ENCODE measurements around the gene RPA1. TPM values are rescaled to one million over a fixed set of nuclear protein-coding genes. Genes with fewer than 3 reads are reported as not detected.

Gene RPA1
- total and polyA plus RNA-seq, 2 of the 8 experiments (the other 6 are each of a cell fraction or from before 2014, with no cell fraction given), result 79.1 to 194 TPM

DNA sequence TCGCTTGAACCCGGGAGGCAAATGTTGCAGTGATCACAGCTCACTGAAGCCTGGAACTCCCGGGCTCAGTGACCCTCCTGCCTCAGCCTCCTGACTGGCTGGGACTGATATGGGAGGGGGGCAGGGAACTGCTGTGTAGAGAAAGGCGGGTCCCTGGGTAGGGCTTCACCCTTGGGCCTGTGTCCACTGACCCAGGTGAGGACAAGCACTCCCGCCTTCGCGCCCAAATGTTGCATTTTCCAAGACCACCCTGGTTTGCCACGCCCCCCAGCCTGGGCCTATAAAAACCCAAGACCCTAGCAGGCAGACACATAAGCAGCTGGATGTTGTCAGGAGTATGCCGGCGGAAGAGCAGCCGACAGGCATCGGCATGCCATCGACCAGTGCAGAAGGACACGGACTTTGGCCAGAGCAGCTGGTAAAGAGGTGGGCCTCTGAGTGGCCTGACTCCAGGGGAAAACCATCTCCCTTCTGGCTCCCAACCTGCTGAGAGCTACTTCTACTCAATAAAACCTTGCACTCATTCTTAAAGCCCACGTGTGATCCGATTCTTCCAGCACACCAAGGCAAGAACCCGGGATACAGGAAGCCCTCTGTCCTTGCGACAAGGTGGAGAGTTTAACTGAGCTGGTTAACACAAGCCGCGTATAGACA is 19.2 kb upstream of the RPA1 start:
- Histone ChIP-seq H4K8ac (ENCODE audit: extremely low read depth, insufficient read depth, low read length) (no peak overlapping the region), H3K9me3 (ENCODE audit: insufficient read depth in 2 of 2, low read depth in 1 of 2, low read length in 1 of 2) (no peaks in the 10 kb centered on the region), H3K79me2 (ENCODE audit: control insufficient read depth in 1 of 2, insufficient read depth in 2 of 2, low read length in 2 of 2) (no peaks in the 10 kb centered on the region; a peak in 1 of 4 replicates), H4K5ac (ENCODE audit: insufficient read length, low read depth, low read length) (no peak overlapping the region), H3K56ac (replicated peaks; ENCODE audit: insufficient read length, low read depth, low read length) (no peak overlapping the region), H4K20me1 (replicated peaks in 1 of 2; ENCODE audit: control insufficient read depth in 1 of 2, insufficient read depth in 2 of 2, low read length in 2 of 2) (peaks cover 0 to 4% of the 10 kb centered on the region in 2 experiments), H4K91ac (replicated peaks; ENCODE audit: insufficient read length, low read length) (no peak overlapping the region), H2BK15ac (ENCODE audit: low read length) (no peak overlapping the region), H3K36me3 (ENCODE audit: control insufficient read depth in 2 of 4, insufficient read depth in 4 of 4, low read length in 3 of 4) (peaks cover 0 to 17% (median 3%) of the 10 kb centered on the region in 4 experiments; a peak in 3 of 8 replicates), H2AFZ (ENCODE audit: low read length) (no peak overlapping the region), H3K79me1 (ENCODE audit: low read depth, low read length) (no peaks in the 10 kb centered on the region), H3K4me2 (ENCODE audit: insufficient read depth in 1 of 2, low read depth in 2 of 2, low read length in 2 of 2) (no peak overlapping the region), H2BK120ac (replicated peaks; ENCODE audit: low read depth, low read length) (no peak overlapping the region), H3K4me3 (ENCODE audit: extremely low read depth in 1 of 4, insufficient read depth in 2 of 4, low read depth in 3 of 4, low read length in 4 of 4) (no peak overlapping the region), H3K27me3 (replicated peaks in 1 of 4; ENCODE audit: control insufficient read depth in 3 of 4, extremely low read depth in 1 of 4, insufficient read depth in 3 of 4, low read length in 3 of 4) (no peaks in the 10 kb centered on the region), H2AK5ac (ENCODE audit: low read depth, low read length) (no peak overlapping the region), H3K4me1 (replicated peaks in 1 of 4; ENCODE audit: control insufficient read depth in 3 of 4, insufficient read depth in 4 of 4, low read length in 3 of 4) (no peaks in the 10 kb centered on the region), H3K23me2 (ENCODE audit: low read depth, low read length) (no peaks in the 10 kb centered on the region), H3K18ac (ENCODE audit: extremely low read depth, low read length) (no peak overlapping the region), H3K27ac (ENCODE audit: low read depth, low read length) (no peak overlapping the region), H3K4ac (replicated peaks; ENCODE audit: insufficient read length, low read depth, low read length) (no peak overlapping the region), H2BK5ac (ENCODE audit: low read depth, low read length) (no peak overlapping the region), H3K9ac (replicated peaks in 1 of 4; ENCODE audit: extremely low read depth in 1 of 4, low read depth in 3 of 4, low read length in 3 of 4) (no peak overlapping the region), H2BK20ac (ENCODE audit: low read length) (no peak overlapping the region), H3K14ac (ENCODE audit: insufficient read length) (no peak overlapping the region), H2BK12ac (ENCODE audit: low read depth, low read length) (no peak overlapping the region), H3K23ac (ENCODE audit: insufficient read length) (no peak overlapping the region)
- DNase-seq (ENCODE audit: low read depth in 1 of 2, low spot score in 2 of 2) (no peak), FAIRE-seq (no peak)
- TF ChIP-seq BCL11A (IDR thresholded peaks at IDR 0.05; ENCODE audit: low read depth in 2 of 2, low read length in 2 of 2), result no peak
- no peak for TF ChIP-seq CBX5 (IDR thresholded peaks at IDR 0.05; ENCODE audit: low read depth, low read length)
- no peak for TF ChIP-seq BRCA1 (IDR thresholded peaks at IDR 0.05; ENCODE audit: low read depth, low read length)
- CTCF ChIA-PET (ENCODE audit: partially characterized antibody), result interaction anchor here (0.6 to 0.9 kb wide), 4 partner anchors 27 to 352 kb away, joined by 3 read pairs; no protein-coding TSS in a partner anchor
- POLR2A ChIA-PET (ENCODE audit: partially characterized antibody), result interaction anchor here (1.1 kb wide), 1 partner anchor 19 kb away, joined by 3 read pairs; the partner anchor contains the start of genes RPA1 and SMYD4
- 93% methylated on average over 20 of the region's 20 CpGs; no CpG with 5 or more reads in 1 of the 2 experiments for WGBS, 2 experiments (ENCODE audit: extremely low coverage in 1 of 2, insufficient coverage in 1 of 2, insufficient read length in 1 of 2, insufficient replicate concordance in 2 of 2, low coverage in 1 of 2, low lambda C conversion rate in 2 of 2, missing lambda C conversion rate in 1 of 2)

All from H1 (cell line).